ENCODE data around the gene ATF7IP2.
"Not testable (repeated sequence)": the region's sequence is repeated elsewhere in the genome, so short reads cannot be mapped to it uniquely, and the experiment has no call there.

DNA sequence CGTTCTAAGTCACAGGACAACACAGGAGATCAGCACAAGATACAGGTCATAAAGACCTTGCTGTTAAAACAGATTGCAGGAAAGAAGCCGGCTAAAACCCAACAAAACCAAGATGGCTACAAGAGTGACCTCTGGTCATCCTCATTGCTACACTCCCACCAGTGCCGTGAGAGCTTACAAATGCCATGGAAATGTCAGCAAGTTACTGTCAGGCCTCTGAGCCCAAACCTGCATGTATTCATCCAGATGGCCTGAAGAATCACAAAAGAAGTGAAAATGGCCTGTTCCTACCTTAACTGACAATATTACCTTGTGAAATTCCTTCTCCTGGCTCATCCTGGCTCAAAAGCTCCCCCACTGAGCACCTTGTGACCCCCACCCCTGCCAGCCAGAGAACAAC lies 119.4 kb downstream of the ATF7IP2 start:
- TF ChIP-seq POLR2A, CTCF (IDR thresholded peaks at IDR 0.05): not testable (repeated sequence)
